ENCODE measurements around the gene ZBTB39. TPM values are rescaled to one million over a fixed set of nuclear protein-coding genes. Genes with fewer than 3 reads are reported as not detected.
"Not testable (repeated sequence)": the region's sequence is repeated elsewhere in the genome, so short reads cannot be mapped to it uniquely, and the experiment has no call there.

Gene ZBTB39
- total RNA-seq, 1 experiment from 2014 or later = 31.2 TPM

- H3K4me2 ChIP-seq (ENCODE audit: insufficient read depth, insufficient read length, low read length); H3K4me1 ChIP-seq (ENCODE audit: insufficient read depth, low read length); DNase-seq; H3K27me3 ChIP-seq (ENCODE audit: insufficient read depth, low read length); H3K79me2 ChIP-seq (ENCODE audit: insufficient read depth, low read length); H3K23me2 ChIP-seq (ENCODE audit: insufficient read length, low read depth, low read length, poor library complexity, severe bottlenecking); H4K20me1 ChIP-seq (ENCODE audit: control insufficient read depth, insufficient read depth, insufficient read length); H3T11ph ChIP-seq (ENCODE audit: low read length); H3K4ac ChIP-seq (ENCODE audit: low read depth, low read length); H4K8ac ChIP-seq (replicated peaks; ENCODE audit: insufficient read length, low read depth, low read length); H2AFZ ChIP-seq (ENCODE audit: low read length); H3K4me1 Mint-ChIP-seq; H4K91ac ChIP-seq (ENCODE audit: insufficient read length, low read depth, low read length); H3K79me1 ChIP-seq (ENCODE audit: insufficient read depth, low read depth, low read length, poor library complexity, severe bottlenecking); H3K56ac ChIP-seq (ENCODE audit: insufficient read length, low read depth, low read length); H3K27ac Mint-ChIP-seq; H2BK120ac ChIP-seq (ENCODE audit: low read depth, low read length, poor library complexity, severe bottlenecking); H4K5ac ChIP-seq (ENCODE audit: insufficient read length, low read depth, low read length); H2BK5ac ChIP-seq (ENCODE audit: insufficient read length, low read length); H2BK12ac ChIP-seq (ENCODE audit: insufficient read length, low read depth, low read length); H2AK5ac ChIP-seq (ENCODE audit: insufficient read length, low read length); H3K23ac ChIP-seq (ENCODE audit: insufficient read length, low read depth, low read length); H2BK15ac ChIP-seq (ENCODE audit: low read depth, low read length); H3K14ac ChIP-seq (ENCODE audit: insufficient read depth, low read length); H3K9me3 ChIP-seq (ENCODE audit: control insufficient read depth, low read depth, low read length); H3K4me3 Mint-ChIP-seq; H3K9ac ChIP-seq (ENCODE audit: extremely low read depth, insufficient read length, low read length); H2BK20ac ChIP-seq (ENCODE audit: low read depth, low read length, poor library complexity, severe bottlenecking); H3K27ac ChIP-seq (ENCODE audit: insufficient read length, low read depth, low read length); H3K18ac ChIP-seq (ENCODE audit: insufficient read length, low read depth, low read length): not testable (repeated sequence)
- WGBS (ENCODE audit: extremely low coverage, insufficient read length, low lambda C conversion rate) = no CpG with 5 or more reads among the region's 27 CpGs
- Mint-ChIP-seq H3K27me3 (ENCODE audit: low read depth) (peaks cover 23% of the 10 kb centered on the region), H3K9me3 (peaks cover 60 to 68% of the 10 kb centered on the region in 2 experiments), H3K36me3 (ENCODE audit: insufficient read depth in 1 of 3, low read depth in 3 of 3) (peaks cover 5 to 16% (median 7%) of the 10 kb centered on the region in 3 experiments; a peak in 5 of 7 replicates)
Observed at GRCh38 chr12:56963557-56963956, 42.8 kb downstream of the ZBTB39 start.

- not testable (repeated sequence) for H3K4me1 ChIP-seq (ENCODE audit: insufficient read depth, low read length); H3T11ph ChIP-seq (ENCODE audit: low read length); H2BK20ac ChIP-seq (ENCODE audit: low read depth, low read length, poor library complexity, severe bottlenecking); H2BK5ac ChIP-seq (ENCODE audit: insufficient read length, low read length); DNase-seq; H3K14ac ChIP-seq (ENCODE audit: insufficient read depth, low read length); H2AK5ac ChIP-seq (ENCODE audit: insufficient read length, low read length); H3K79me1 ChIP-seq (ENCODE audit: insufficient read depth, low read depth, low read length, poor library complexity, severe bottlenecking); H2AFZ ChIP-seq (ENCODE audit: low read length); H4K91ac ChIP-seq (ENCODE audit: insufficient read length, low read depth, low read length); H3K27ac Mint-ChIP-seq; H4K5ac ChIP-seq (ENCODE audit: insufficient read length, low read depth, low read length); H2BK120ac ChIP-seq (ENCODE audit: low read depth, low read length, poor library complexity, severe bottlenecking); H3K23me2 ChIP-seq (ENCODE audit: insufficient read length, low read depth, low read length, poor library complexity, severe bottlenecking); H2BK15ac ChIP-seq (ENCODE audit: low read depth, low read length); H4K20me1 ChIP-seq (ENCODE audit: control insufficient read depth, insufficient read depth, insufficient read length); H3K27me3 ChIP-seq (ENCODE audit: insufficient read depth, low read length); H3K27ac ChIP-seq (ENCODE audit: insufficient read length, low read depth, low read length); H2BK12ac ChIP-seq (ENCODE audit: insufficient read length, low read depth, low read length); H3K4me2 ChIP-seq (ENCODE audit: insufficient read depth, insufficient read length, low read length); H3K4me3 Mint-ChIP-seq; H4K8ac ChIP-seq (replicated peaks; ENCODE audit: insufficient read length, low read depth, low read length); H3K18ac ChIP-seq (ENCODE audit: insufficient read length, low read depth, low read length); H3K4ac ChIP-seq (ENCODE audit: low read depth, low read length); H3K9ac ChIP-seq (ENCODE audit: extremely low read depth, insufficient read length, low read length); H3K23ac ChIP-seq (ENCODE audit: insufficient read length, low read depth, low read length); H3K79me2 ChIP-seq (ENCODE audit: insufficient read depth, low read length); H3K56ac ChIP-seq (ENCODE audit: insufficient read length, low read depth, low read length); H3K4me1 Mint-ChIP-seq
- no CpG with 5 or more reads among the region's 4 CpGs for WGBS (ENCODE audit: extremely low coverage, insufficient read length, low lambda C conversion rate)
- peaks cover 12% of the 10 kb centered on the region for H3K9me3 ChIP-seq (ENCODE audit: control insufficient read depth, low read depth, low read length)
- Mint-ChIP-seq H3K9me3 (peaks cover 64 to 77% of the 10 kb centered on the region in 2 experiments), H3K36me3 (ENCODE audit: insufficient read depth in 1 of 3, low read depth in 3 of 3) (peaks cover 5 to 16% (median 7%) of the 10 kb centered on the region in 3 experiments; a peak in 5 of 7 replicates), H3K27me3 (ENCODE audit: low read depth) (peaks cover 25% of the 10 kb centered on the region)
Observed at GRCh38 chr12:56962247-56962646, 44.1 kb downstream of the ZBTB39 start.
